ENCODE measurements around the gene CCDC39. TPM values are rescaled to one million over a fixed set of nuclear protein-coding genes. Genes with fewer than 3 reads are reported as not detected.

Gene CCDC39
- total and polyA plus RNA-seq, 2 of the 4 experiments (the other 2 are of a cell fraction), result not detected

GRCh38 chr3:180630371-180630770 lies 48.9 kb downstream of the CCDC39 start:
- Histone ChIP-seq H3K79me1 (ENCODE audit: low read depth in 1 of 2, low read length in 2 of 2) (no peaks in the 10 kb centered on the region), H3K27ac (ENCODE audit: insufficient read depth, low read length) (no peak overlapping the region), H3K9ac (ENCODE audit: low read depth, low read length) (no peak overlapping the region), H4K5ac (ENCODE audit: low read depth, low read length) (no peak overlapping the region), H4K8ac (ENCODE audit: low read depth in 2 of 2, low read length in 2 of 2) (no peak overlapping the region), H3K14ac (replicated peaks; ENCODE audit: low read depth, low read length) (no peak overlapping the region), H2AK9ac (replicated peaks; ENCODE audit: low read depth, low read length, poor library complexity) (no peak overlapping the region), H2BK5ac (ENCODE audit: low read depth, low read length, poor library complexity, severe bottlenecking) (no peak overlapping the region), H2BK15ac (ENCODE audit: low read depth, low read length) (no peak overlapping the region), H3K36me3 (ENCODE audit: control insufficient read depth, insufficient read depth, low read length) (peaks cover 3% of the 10 kb centered on the region; the same call in 1 of the 2 replicates), H3K9me1 (ENCODE audit: insufficient read depth, low read length) (no peaks in the 10 kb centered on the region), H3K4me2 (ENCODE audit: low read depth, low read length) (no peak overlapping the region), H3K4ac (ENCODE audit: low read depth, low read length) (no peak overlapping the region), H3K56ac (ENCODE audit: extremely low read depth, insufficient read depth, low read length) (no peak overlapping the region), H2BK120ac (ENCODE audit: low read depth, low read length) (no peak overlapping the region), H3K27me3 (ENCODE audit: control insufficient read depth, insufficient read depth, low read length) (no peaks in the 10 kb centered on the region), H2AK5ac (ENCODE audit: low read depth, low read length) (no peak overlapping the region), H3K18ac (ENCODE audit: low read depth, low read length) (no peak overlapping the region), H3K9me3 (ENCODE audit: control insufficient read depth, insufficient read depth, low read length) (no peaks in the 10 kb centered on the region), H3K23ac (ENCODE audit: low read depth, low read length) (no peak overlapping the region), H2AFZ (replicated peaks; ENCODE audit: low read length, poor library complexity) (no peak overlapping the region), H2BK20ac (ENCODE audit: low read depth, low read length) (no peak overlapping the region), H3K4me1 (ENCODE audit: control insufficient read depth, insufficient read depth, low read length) (no peaks in the 10 kb centered on the region), H3K4me3 (ENCODE audit: insufficient read depth, low read depth, low read length) (no peak overlapping the region), H4K91ac (ENCODE audit: insufficient read depth, low read depth, low read length) (no peak overlapping the region), H4K20me1 (ENCODE audit: insufficient read depth, low read length) (no peaks in the 10 kb centered on the region)
- CTCF ChIA-PET, result no interaction called here
- POLR2A ChIA-PET (ENCODE audit: unreplicated experiment), result no interaction called here
- TF ChIP-seq RFX5 (IDR thresholded peaks at IDR 0.05; ENCODE audit: low read depth, low read length) (no peak), USF2 (IDR thresholded peaks at IDR 0.05; ENCODE audit: low read depth, low read length) (no peak), FOS (IDR thresholded peaks at IDR 0.05; ENCODE audit: low read depth, low read length) (no peak), MXI1 (IDR thresholded peaks at IDR 0.05; ENCODE audit: borderline replicate concordance, low read depth, low read length) (no peak), RCOR1 (IDR thresholded peaks at IDR 0.05; ENCODE audit: insufficient replicate concordance, low read length) (no peak)
- BruUV-seq (replicated peaks), result no TSS peak
- ATAC-seq (ENCODE audit: low read depth) (no peak), DNase-seq (no peak)
- dilution Hi-C loops (cut with HindIII; ENCODE audit: low sequenced_read_pairs, unreplicated experiment), result no loop called here
- in situ Hi-C loops (cut with MboI; ENCODE audit: low sequenced_read_pairs), result no loop called here
- intact Hi-C loops (cut with micrococcal nuclease), result no loop called here
